Suppressor macrophage (primary cell): Measurements from ENCODE around the gene UPP2.

Source experiments
- DNase-seq, 4 experiments: peaks; one replicate each; pipeline ENCODE4 v3.0.0-alpha.2; 2020 to 2022

The UPP2 gene

GRCh38 chr2:158142568-158143332 lies 41.1 kb downstream of the UPP2 start:
- peak in 3 of 4 experiments; percentile 46 to 81 (median 67) for DNase-seq

DNA sequence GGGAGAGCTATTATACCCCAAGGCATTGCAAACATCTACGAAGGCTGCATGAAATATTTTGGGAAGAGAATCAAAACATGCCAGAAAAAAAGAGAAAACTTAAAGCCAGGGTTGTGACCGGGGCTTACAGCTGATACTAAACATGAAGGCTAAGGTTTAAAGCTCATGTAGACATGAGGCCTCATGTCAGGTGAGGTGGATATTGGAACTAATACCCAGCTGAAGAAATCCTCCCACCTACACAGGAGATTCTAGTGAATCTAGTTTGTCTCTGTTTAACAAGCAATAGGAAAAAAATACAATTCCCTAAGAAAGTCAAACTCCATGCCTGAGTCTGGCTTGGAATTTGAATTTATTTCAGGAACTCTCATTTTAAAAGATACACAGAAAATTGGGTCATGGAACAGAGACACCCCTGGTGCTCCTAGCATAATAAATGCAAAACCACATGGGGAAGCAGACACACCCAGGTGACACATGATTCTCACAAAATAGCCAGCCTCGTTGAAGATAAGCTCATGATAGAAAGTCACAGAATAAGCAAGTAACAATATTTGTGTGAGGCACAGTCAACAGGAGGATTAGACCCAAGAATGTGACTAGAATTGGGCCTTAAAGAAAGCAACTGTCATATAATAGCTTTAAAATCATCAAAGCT lies 42.2 kb downstream of the UPP2 start:
- no peak for DNase-seq

DNA sequence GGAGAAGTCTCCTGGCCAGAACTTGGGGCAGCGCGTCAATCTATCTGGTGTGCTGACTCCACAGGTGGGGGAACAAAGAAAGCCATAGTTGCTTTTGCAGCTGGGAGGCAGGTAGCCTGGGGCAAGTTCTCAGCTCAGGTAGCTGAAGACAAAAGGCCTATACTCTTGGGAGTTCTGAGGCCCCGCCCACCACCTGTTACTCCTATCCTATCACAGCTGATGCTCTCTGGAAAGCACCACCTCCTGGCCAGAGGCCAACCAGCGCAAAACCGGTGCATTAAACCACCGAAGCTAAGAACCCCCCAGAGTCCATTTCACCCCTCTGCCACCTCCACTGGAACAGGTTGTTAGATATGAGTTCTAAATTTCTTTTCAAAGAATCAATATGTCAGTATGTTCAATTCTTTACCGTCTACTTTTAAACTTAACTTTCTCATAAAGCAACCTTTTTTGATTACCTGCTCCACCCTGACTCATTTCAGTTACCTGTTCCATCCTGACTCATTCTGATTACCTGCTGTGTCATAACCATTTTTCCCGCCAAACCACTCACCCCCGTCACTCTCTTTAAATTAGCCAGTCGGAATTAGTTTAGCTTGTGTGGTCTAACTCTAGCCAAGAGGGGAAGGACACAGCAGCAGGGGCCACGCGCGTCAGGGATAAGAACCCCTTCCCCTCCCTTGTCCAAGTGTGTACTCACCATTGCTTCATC lies 43.4 kb downstream of the UPP2 start:
- DNase-seq: no peak

GRCh38 chr2:158153270-158154015 lies 51.8 kb downstream of the UPP2 start:
- DNase-seq: no peak

DNA sequence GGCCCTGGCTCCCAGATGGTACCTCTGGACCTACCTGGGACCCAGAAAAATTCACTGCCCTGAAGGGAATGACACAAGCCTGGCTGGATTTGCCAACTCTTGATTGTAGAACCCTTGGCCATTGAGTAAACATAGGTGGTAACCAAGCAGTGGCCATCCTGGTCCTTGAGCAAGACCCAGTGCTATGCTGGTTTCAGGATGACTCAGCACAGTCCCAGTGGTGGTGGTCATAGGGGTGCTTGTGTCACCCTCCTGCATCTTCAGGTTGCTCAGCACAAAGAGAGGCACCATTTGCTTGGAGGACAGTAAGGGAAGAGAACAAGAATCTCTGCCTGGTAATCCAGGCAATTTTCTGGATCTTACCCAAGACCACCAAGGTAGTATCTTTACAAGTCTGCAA lies 52.9 kb downstream of the UPP2 start:
- no peak for DNase-seq

GRCh38 chr2:158172719-158173118 lies 71.0 kb downstream of the UPP2 start:
- no peak for DNase-seq

GRCh38 chr2:158174495-158174894 lies 72.8 kb downstream of the UPP2 start:
- peak in 1 of 4 experiments; percentile 13 for DNase-seq

DNA sequence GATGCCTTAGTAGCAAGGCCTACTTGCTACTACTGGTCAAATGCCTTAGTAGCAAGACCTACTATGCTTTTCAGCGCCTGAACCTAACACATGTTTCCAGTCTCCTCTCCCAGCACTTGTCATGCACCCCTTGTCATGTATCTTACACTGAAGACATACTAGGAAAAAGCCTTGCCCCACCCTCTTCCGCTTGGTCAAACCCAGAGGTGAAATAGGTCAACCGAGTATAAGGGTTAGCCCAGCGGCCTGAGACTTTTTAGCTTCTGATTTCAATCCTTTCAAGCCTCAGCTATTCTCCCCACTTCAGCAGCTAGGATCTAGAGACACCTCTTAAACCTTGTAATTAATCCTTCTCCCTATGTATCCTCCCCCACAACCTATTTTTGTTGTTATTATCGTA lies 73.3 kb downstream of the UPP2 start:
- no peak for DNase-seq

DNA sequence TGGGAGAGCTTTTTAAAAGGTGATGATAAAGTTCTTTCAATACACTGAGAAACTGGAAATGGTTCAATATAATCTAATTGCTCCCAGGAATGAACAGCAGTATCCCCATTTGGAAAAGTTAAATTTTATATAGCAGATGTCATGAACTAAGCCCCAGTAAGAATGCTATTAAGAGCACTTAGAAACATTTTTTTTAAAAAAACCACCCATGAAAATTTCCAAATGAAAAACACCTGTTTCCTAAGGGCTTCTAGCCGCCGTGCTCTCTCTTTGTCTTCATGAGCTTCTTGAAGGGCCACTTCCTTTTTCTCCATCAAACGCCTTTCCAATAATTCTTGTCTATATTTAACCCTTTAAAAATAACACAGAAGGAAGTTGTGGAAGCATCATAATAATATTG lies 77.0 kb downstream of the UPP2 start:
- DNase-seq: no peak

GRCh38 chr2:158179660-158180059 lies 78.0 kb downstream of the UPP2 start:
- peak in 3 of 4 experiments; percentile 19 to 50 (median 24) for DNase-seq

DNA sequence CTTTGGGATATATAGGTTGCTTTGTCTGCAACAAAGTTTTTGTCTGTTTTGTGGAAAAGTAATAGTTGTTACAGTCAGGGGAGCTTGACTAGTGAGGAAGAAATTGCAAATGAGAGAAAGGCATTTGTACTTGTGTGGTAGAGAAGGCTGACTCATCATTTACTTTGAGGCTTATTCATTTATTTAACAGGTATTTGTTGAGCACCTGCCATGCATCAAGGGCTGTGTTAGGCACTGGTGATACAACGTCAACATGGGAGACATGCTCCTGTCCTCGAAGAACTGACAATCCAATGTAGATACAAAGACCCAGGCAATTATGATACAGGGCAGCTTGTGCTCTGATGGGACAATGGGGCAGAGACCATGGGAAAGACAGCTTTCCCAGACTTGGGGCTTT lies 79.5 kb downstream of the UPP2 start:
- DNase-seq: no peak

DNA sequence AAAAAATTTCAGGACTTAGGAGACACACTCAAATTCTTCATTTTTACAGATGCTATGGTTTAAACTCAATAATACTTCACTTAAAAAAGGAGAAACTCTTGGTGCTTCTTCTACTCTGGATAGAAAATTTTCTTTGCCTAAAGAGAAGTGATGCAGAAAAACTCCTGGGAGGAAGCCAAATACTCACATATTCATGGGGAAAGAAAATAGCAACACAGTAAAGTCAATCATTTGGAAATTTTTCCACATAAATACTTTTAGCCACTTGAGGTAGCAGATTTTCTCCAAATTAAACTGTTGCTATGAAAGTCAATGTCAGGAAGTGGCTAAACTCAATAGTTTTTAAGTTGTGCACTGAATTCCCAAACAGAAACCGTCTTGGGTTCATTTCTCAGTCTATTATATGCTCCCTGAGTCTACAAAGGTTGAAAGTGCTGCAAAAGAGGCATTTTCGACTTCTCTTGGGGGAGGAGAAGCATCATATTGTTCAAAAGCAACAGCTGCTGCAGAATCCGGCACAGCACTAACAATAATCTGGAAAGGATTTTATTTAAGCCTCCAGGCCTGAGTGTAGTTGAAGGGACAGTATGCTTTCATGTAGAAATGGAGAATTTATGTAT lies 81.1 kb downstream of the UPP2 start:
- no peak for DNase-seq

GRCh38 chr2:158184001-158184400 lies 82.3 kb downstream of the UPP2 start:
- DNase-seq: no peak

GRCh38 chr2:158184556-158185343 lies 83.1 kb downstream of the UPP2 start:
- DNase-seq: no peak
